HCT116 (cell line): ENCODE results near the gene ZNHIT3. TPM values are rescaled to one million over a fixed set of nuclear protein-coding genes. Genes with fewer than 3 reads are reported as not detected.

Experiments used
- ATAC-seq: fragments of 200-7000 bp; cut with Tn5 transposase; 2 replicates; pipeline ENCODE4 v1.9.1; 2020; ENCODE audit warnings: mild to moderate bottlenecking, moderate library complexity
- BruUV-seq: library from RNA; stranded (reverse); fragments of 400-500 nt; replicated peaks from 2 replicates; lab custom pipeline; 2021; lab: Mats Ljungman, UMichigan
- CTCF ChIA-PET: fragments of 300-600 bp; sonication (Branson Sonifier 250); formaldehyde crosslinking; loops from one replicate; lab custom pipeline; 2021; ENCODE audit warnings: antibody characterized with exemption; lab: Charles Lee
- POLR2A ChIA-PET: fragments of 300-600, 350-600 bp; sonication (Branson Sonifier 250); formaldehyde crosslinking; loops from one replicate; lab custom pipeline; 2021; ENCODE audit warnings: antibody characterized with exemption; lab: Charles Lee
- RAD21 ChIA-PET, 2 experiments: fragments of 300-600 bp; sonication (Branson Sonifier 250); formaldehyde crosslinking; loops; one replicate each; lab custom pipeline; 2023; ENCODE audit warnings: low total read pairs in 2 of 2; ENCODE audit not compliant: uncharacterized antibody in 2 of 2, unreplicated experiment in 2 of 2, low non-redundant PET in 1 of 2; lab: Charles Lee
- DNase-seq: peaks from one replicate; pipeline ENCODE4 v3.0.0-alpha.2; 2010; ENCODE audit warnings: low read depth, low spot score
- H2AFZ ChIP-seq: fragments of 200-600 bp; shearing (Covaris generic), sonication (generic); 2 replicates; pipeline ENCODE4 v1.6.1; 2017; ENCODE audit warnings: low read depth, mixed run types, mixed read lengths, antibody characterized with exemption, low read length; ENCODE audit not compliant: poor library complexity, severe bottlenecking
- H3K27ac ChIP-seq: 2 replicates; pipeline ENCODE4 v1.5.1; 2012; ENCODE audit warnings: low read depth, low read length
- H3K27me3 ChIP-seq: fragments of 200-600 bp; sonication (generic); 2 replicates; pipeline ENCODE4 v1.6.1; 2016; ENCODE audit warnings: mixed run types, low read length, mixed read lengths; ENCODE audit not compliant: insufficient read depth
- H3K36me3 ChIP-seq, 2 experiments: fragments of 200-500 bp in 1 of 2; fragments of 200-600 bp in 1 of 2; sonication (Bioruptor generic) in 1 of 2; sonication (generic) in 1 of 2; 2 replicates each; pipeline versions ENCODE4 v1.5.1 to v1.6.1; 2014 to 2016; ENCODE audit warnings: low read length in 2 of 2, inconsistent platforms in 1 of 2, mixed read lengths in 1 of 2, mixed run types in 1 of 2; ENCODE audit not compliant: insufficient read depth in 2 of 2, control insufficient read depth in 1 of 2
- H3K4me1 ChIP-seq, 2 experiments: fragments of 200-600 bp in 1 of 2; sonication (generic) in 1 of 2; 2 replicates each; pipeline versions ENCODE4 v1.5.1 to v1.6.1; 2012 to 2017; ENCODE audit warnings: low read length in 2 of 2, inconsistent platforms in 1 of 2, mild to moderate bottlenecking in 1 of 2, mixed read lengths in 1 of 2, mixed run types in 1 of 2, moderate library complexity in 1 of 2; ENCODE audit not compliant: insufficient read depth in 2 of 2, control insufficient read depth in 1 of 2
- H3K4me2 ChIP-seq: fragments of 200-600 bp; sonication (generic); 2 replicates; pipeline ENCODE4 v1.6.1; 2017; ENCODE audit warnings: mixed run types, low read length, mixed read lengths
- H3K4me3 ChIP-seq, 2 experiments: fragments of 200-600 bp in 1 of 2; sonication (generic) in 1 of 2; replicated peaks in 1 of 2; 2 replicates each; pipeline ENCODE4 v1.5.1; 2011 to 2016; ENCODE audit warnings: low read length in 2 of 2, control low read depth in 1 of 2, low read depth in 1 of 2, mild to moderate bottlenecking in 1 of 2, mixed read lengths in 1 of 2, mixed run types in 1 of 2
- H3K79me2 ChIP-seq: fragments of 200-600 bp; sonication (generic); 2 replicates; pipeline ENCODE4 v1.6.1; 2017; ENCODE audit warnings: mild to moderate bottlenecking, mixed run types, low read length, moderate library complexity, mixed read lengths; ENCODE audit not compliant: insufficient read depth
- H3K9ac ChIP-seq: fragments of 200-600 bp; sonication (generic); 2 replicates; pipeline ENCODE4 v1.6.1; 2016; ENCODE audit warnings: low read length, mixed read lengths
- H3K9me2 ChIP-seq: fragments of 200-600 bp; sonication (generic), shearing (Covaris generic); 2 replicates; pipeline ENCODE4 v1.6.1; 2017; ENCODE audit warnings: mixed run types, mild to moderate bottlenecking, moderate library complexity; ENCODE audit not compliant: insufficient read depth
- H3K9me3 ChIP-seq, 2 experiments: fragments of 200-500 bp in 1 of 2; fragments of 200-600 bp in 1 of 2; sonication (Bioruptor generic) in 1 of 2; sonication (generic) in 1 of 2; 2 replicates each; pipeline ENCODE4 v1.6.1; 2014 to 2017; ENCODE audit warnings: low read length in 2 of 2, mixed read lengths in 2 of 2, inconsistent platforms in 1 of 2, low read depth in 1 of 2, mild to moderate bottlenecking in 1 of 2, mixed run types in 1 of 2, moderate library complexity in 1 of 2; ENCODE audit not compliant: control insufficient read depth in 1 of 2, insufficient read depth in 1 of 2
- H4K20me1 ChIP-seq: fragments of 200-600 bp; sonication (generic), shearing (Covaris generic); 2 replicates; pipeline ENCODE4 v1.6.1; 2017; ENCODE audit warnings: mixed run types, mild to moderate bottlenecking, moderate library complexity; ENCODE audit not compliant: insufficient read depth
- MAX ChIP-seq: IDR thresholded peaks from 2 replicates; pipeline ENCODE4 v1.6.1; 2012
- YY1 ChIP-seq: IDR thresholded peaks from 2 replicates; pipeline ENCODE4 v1.6.1; 2011; ENCODE audit warnings: low read length, low read depth, moderate library complexity, mild to moderate bottlenecking; ENCODE audit not compliant: insufficient replicate concordance; ENCODE audit errors: extremely low read depth
- intact Hi-C: fragments of 100-400 bp; cut with micrococcal nuclease; formaldehyde crosslinking; loops from 2 replicates; pipeline ENCODE4 v1.10.0; 2022
- total RNA-seq: library from RNA; stranded (reverse); gene quantifications from one replicate; pipeline ENCODE4 v1.2.1, GENCODE V29; 2021; ENCODE audit not compliant: unreplicated experiment

ZNHIT3 gene
- total RNA-seq, 1 experiment from 2014 or later: 33.9 TPM

DNA sequence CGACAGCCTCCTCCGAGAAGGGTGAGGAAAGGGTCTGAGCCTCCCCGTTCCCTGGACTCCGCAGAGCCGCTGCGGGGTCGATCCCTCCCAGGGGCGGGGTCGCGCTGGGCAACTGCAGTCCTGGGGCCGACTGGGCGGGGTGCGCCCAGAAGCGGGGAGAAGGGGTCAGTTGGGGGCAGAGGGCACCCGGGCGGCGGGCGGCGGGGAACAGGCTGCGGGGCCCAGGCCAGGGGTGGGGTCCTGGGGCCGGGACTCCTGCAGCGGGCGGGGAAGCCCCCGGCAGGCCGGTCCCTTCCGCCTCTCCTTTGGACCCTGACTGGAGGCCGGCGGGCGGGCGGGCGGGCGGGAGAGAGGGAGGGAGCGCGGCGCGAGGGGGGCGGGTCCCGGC, 58.6 kb downstream of the ZNHIT3 start:
- RAD21 ChIA-PET: interaction anchor here in 1 of 2 experiments (1.2 kb wide), 1 partner anchor 57 kb away, joined by 5 read pairs; the partner anchor contains the start of gene MRM1
- Histone ChIP-seq H3K79me2 (peaks cover 64% of the 10 kb centered on the region), H3K4me2 (peak overlapping the region; percentile 87), H3K4me1 (peaks cover 11 to 26% of the 10 kb centered on the region in 2 experiments; a peak in 3 of 4 replicates), H3K9me2 (no peaks in the 10 kb centered on the region), H3K36me3 (peaks cover 0 to 6% of the 10 kb centered on the region in 2 experiments; a peak in 2 of 4 replicates), H4K20me1 (no peaks in the 10 kb centered on the region), H3K27ac (peak overlapping the region; percentile 98), H2AFZ (no peak overlapping the region), H3K9me3 (no peaks in the 10 kb centered on the region), H3K9ac (peak overlapping the region; percentile 96), H3K27me3 (no peaks in the 10 kb centered on the region), H3K4me3 (peak overlapping the region; percentile 80 to 97)
- DNase-seq (no peak), ATAC-seq (peak; percentile 68)
- POLR2A ChIA-PET: interaction anchor here (0.6 to 2.8 kb wide), 8 partner anchors 10 to 1821 kb away, joined by 3 to 30 read pairs (median 4); partner anchors contain the start of genes MRM1, MYO19, PIGW and ZNHIT3
- intact Hi-C loops: loop anchor here (1.0 to 5.0 kb wide), 2 partner anchors 11 to 57 kb away; partner anchors contain the start of genes MRM1, MYO19 and PIGW
- TF ChIP-seq YY1 (no peak), MAX (0 out of 2 replicates have a peak, but pooled peaks have one; percentile 38)
- no TSS peak for BruUV-seq
- CTCF ChIA-PET: interaction anchor here (1.3 to 2.3 kb wide), 2 partner anchors 11 to 56 kb away, joined by 4 to 16 read pairs; partner anchors contain the start of genes MRM1, MYO19 and PIGW

Other genes starting within 250 kb of the ZNHIT3 start
- gene TBC1D3I, start 222.1 kb upstream of the ZNHIT3 start, total RNA-seq: 0.17 TPM
- gene TBC1D3G, start 162.8 kb upstream of the ZNHIT3 start, total RNA-seq: not detected
- gene TBC1D3H, start 98.2 kb upstream of the ZNHIT3 start, total RNA-seq: not detected
- gene MYO19, start 48.2 kb downstream of the ZNHIT3 start, total RNA-seq: 167 TPM
- 16.4 TPM for gene PIGW, start 48.3 kb downstream of the ZNHIT3 start, total RNA-seq
- gene GGNBP2, start 58.2 kb downstream of the ZNHIT3 start, total RNA-seq: 58.2 TPM
- 21.5 TPM for gene DHRS11, start 105.2 kb downstream of the ZNHIT3 start, total RNA-seq
- 14.5 TPM for gene MRM1, start 114.9 kb downstream of the ZNHIT3 start, total RNA-seq